ENCODE data around the gene HOXD3. TPM values are rescaled to one million over a fixed set of nuclear protein-coding genes. Genes with fewer than 3 reads are reported as not detected.
A peak's percentile ranks its signal among the peaks of the same experiment; 100 is the strongest.

The HOXD3 gene
- total RNA-seq, 1 experiment from 2014 or later, result 1.2 TPM

DNA sequence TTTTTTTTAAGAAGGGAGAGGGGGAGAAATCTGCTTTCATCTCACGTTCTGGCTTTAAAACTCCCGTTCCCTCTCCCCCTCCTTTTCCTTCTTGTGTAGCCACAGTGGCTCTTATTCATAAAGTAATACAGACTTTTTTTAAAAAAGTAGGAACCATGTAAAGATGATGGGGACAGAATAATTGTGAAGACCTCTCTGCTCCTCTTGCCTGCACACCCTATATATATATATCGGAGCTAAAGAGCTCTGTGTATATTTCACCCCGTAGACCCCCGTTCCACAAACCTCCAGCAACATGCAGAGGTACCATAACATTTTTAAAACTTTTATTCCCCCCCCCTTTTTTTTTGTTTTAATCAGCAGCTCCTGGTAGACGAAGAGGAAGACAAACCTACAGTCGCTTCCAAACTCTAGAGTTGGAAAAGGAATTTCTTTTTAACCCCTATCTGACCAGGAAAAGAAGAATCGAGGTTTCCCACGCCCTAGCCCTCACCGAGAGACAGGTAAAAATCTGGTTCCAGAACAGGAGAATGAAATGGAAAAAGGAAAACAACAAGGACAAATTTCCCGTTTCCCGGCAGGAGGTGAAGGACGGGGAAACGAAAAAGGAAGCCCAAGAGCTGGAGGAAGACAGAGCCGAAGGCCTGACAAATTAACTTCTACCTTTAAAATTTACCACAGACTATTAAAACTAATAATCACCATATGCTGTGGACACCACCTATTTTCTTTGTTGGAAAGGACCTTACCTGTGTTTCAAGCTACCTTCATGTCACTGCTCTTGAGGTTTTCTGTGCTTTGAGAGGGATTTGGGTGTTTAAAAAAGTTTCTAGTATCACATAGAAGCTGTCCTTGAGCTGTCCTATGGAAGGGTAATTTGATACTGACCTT is 25.9 kb upstream of the HOXD3 start:
- CTCF ChIA-PET, result interaction anchor here (1.1 to 1.3 kb wide), 2 partner anchors 324 to 423 kb away, joined by 3 to 4 read pairs; no protein-coding TSS in a partner anchor
- Mint-ChIP-seq H3K4me3 (ENCODE audit: unreplicated experiment) (peak overlapping the region; percentile 66), H3K27ac (ENCODE audit: unreplicated experiment) (no peak overlapping the region)

GRCh38 chr2:176131848-176132158 is 25.3 kb upstream of the HOXD3 start:
- POLR2A ChIA-PET, result no interaction called here
- no peaks in the 10 kb centered on the region for H3K36me3 Mint-ChIP-seq (ENCODE audit: insufficient read depth, unreplicated experiment)
- peaks cover 61% of the 10 kb centered on the region for H3K27me3 Mint-ChIP-seq (ENCODE audit: insufficient read depth, unreplicated experiment)
- peaks cover 17% of the 10 kb centered on the region for H3K27me3 ChIP-seq (replicated peaks; ENCODE audit: control insufficient read depth, insufficient read depth, low read length)
- intact Hi-C loops (cut with micrococcal nuclease; ENCODE audit: unreplicated experiment), result no loop called here
- TF ChIP-seq, protein P1, sequence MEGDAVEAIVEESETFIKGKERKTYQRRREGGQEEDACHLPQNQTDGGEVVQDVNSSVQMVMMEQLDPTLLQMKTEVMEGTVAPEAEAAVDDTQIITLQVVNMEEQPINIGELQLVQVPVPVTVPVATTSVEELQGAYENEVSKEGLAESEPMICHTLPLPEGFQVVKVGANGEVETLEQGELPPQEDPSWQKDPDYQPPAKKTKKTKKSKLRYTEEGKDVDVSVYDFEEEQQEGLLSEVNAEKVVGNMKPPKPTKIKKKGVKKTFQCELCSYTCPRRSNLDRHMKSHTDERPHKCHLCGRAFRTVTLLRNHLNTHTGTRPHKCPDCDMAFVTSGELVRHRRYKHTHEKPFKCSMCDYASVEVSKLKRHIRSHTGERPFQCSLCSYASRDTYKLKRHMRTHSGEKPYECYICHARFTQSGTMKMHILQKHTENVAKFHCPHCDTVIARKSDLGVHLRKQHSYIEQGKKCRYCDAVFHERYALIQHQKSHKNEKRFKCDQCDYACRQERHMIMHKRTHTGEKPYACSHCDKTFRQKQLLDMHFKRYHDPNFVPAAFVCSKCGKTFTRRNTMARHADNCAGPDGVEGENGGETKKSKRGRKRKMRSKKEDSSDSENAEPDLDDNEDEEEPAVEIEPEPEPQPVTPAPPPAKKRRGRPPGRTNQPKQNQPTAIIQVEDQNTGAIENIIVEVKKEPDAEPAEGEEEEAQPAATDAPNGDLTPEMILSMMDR (IDR thresholded peaks at IDR 0.05; ENCODE audit: insufficient read depth in 1 of 2, low read depth in 1 of 2, low read length in 1 of 2, severe bottlenecking in 1 of 2, unreplicated experiment in 1 of 2), result no peak
- peaks cover 30% of the 10 kb centered on the region for H3K4me1 ChIP-seq
- no peaks in the 10 kb centered on the region for H3K36me3 ChIP-seq (ENCODE audit: control insufficient read depth, insufficient read depth, low read length)
- H3K9me3 Mint-ChIP-seq (ENCODE audit: unreplicated experiment), result no peaks in the 10 kb centered on the region
- no peak for DNase-seq
- no peak overlapping the region for H3K4me3 ChIP-seq (ENCODE audit: low read depth, low read length)
- BruUV-seq (replicated peaks), result no TSS peak
- H3K27ac Mint-ChIP-seq (ENCODE audit: unreplicated experiment), result no peak overlapping the region
- H3K4me3 Mint-ChIP-seq (ENCODE audit: unreplicated experiment), result no peak overlapping the region
- H3K4me1 Mint-ChIP-seq (ENCODE audit: low read depth, unreplicated experiment), result peaks cover 36% of the 10 kb centered on the region
- H3K9me3 ChIP-seq, result no peaks in the 10 kb centered on the region
- CTCF ChIA-PET, result interaction anchor here (1.3 kb wide), 1 partner anchor 323 kb away, joined by 3 read pairs; no protein-coding TSS in a partner anchor

More for the DNA sequence above, 25.9 kb upstream of the HOXD3 start:
- Histone ChIP-seq H3K36me3 (ENCODE audit: control insufficient read depth, insufficient read depth, low read length) (no peaks in the 10 kb centered on the region), H3K9me3 (no peaks in the 10 kb centered on the region), H3K27me3 (replicated peaks; ENCODE audit: control insufficient read depth, insufficient read depth, low read length) (peaks cover 17% of the 10 kb centered on the region), H3K4me1 (peaks cover 30% of the 10 kb centered on the region), H3K4me3 (ENCODE audit: low read depth, low read length) (no peak overlapping the region)
- intact Hi-C loops (cut with micrococcal nuclease; ENCODE audit: unreplicated experiment), result no loop called here
- Mint-ChIP-seq H3K4me1 (ENCODE audit: low read depth, unreplicated experiment) (peaks cover 34% of the 10 kb centered on the region), H3K9me3 (ENCODE audit: unreplicated experiment) (no peaks in the 10 kb centered on the region), H3K36me3 (ENCODE audit: insufficient read depth, unreplicated experiment) (no peaks in the 10 kb centered on the region), H3K27me3 (ENCODE audit: insufficient read depth, unreplicated experiment) (peaks cover 62% of the 10 kb centered on the region)
- no TSS peak for BruUV-seq (replicated peaks)
- POLR2A ChIA-PET, result interaction anchor here (0.6 kb wide), 1 partner anchor 444 kb away, joined by 4 read pairs; no protein-coding TSS in a partner anchor
- no peak for DNase-seq
- TF ChIP-seq, protein P1 (IDR thresholded peaks at IDR 0.05; ENCODE audit: insufficient read depth in 1 of 2, low read depth in 1 of 2, low read length in 1 of 2, severe bottlenecking in 1 of 2, unreplicated experiment in 1 of 2), result no peak

- peaks cover 30% of the 10 kb centered on the region for H3K4me1 ChIP-seq
- intact Hi-C loops (cut with micrococcal nuclease; ENCODE audit: unreplicated experiment), result no loop called here
- H3K9me3 ChIP-seq, result no peaks in the 10 kb centered on the region
- TF ChIP-seq, protein P1 (IDR thresholded peaks at IDR 0.05; ENCODE audit: insufficient read depth in 1 of 2, low read depth in 1 of 2, low read length in 1 of 2, severe bottlenecking in 1 of 2, unreplicated experiment in 1 of 2), result no peak
- Mint-ChIP-seq H3K4me3 (ENCODE audit: unreplicated experiment) (no peak overlapping the region), H3K4me1 (ENCODE audit: low read depth, unreplicated experiment) (peaks cover 36% of the 10 kb centered on the region), H3K9me3 (ENCODE audit: unreplicated experiment) (no peaks in the 10 kb centered on the region), H3K27ac (ENCODE audit: unreplicated experiment) (no peak overlapping the region), H3K36me3 (ENCODE audit: insufficient read depth, unreplicated experiment) (no peaks in the 10 kb centered on the region), H3K27me3 (ENCODE audit: insufficient read depth, unreplicated experiment) (peaks cover 60% of the 10 kb centered on the region)
- DNase-seq, result no peak
- no peak overlapping the region for H3K4me3 ChIP-seq (ENCODE audit: low read depth, low read length)
- BruUV-seq (replicated peaks), result no TSS peak
- CTCF ChIA-PET, result interaction anchor here (0.7 to 1.3 kb wide), 2 partner anchors 252 to 322 kb away, joined by 3 read pairs; no protein-coding TSS in a partner anchor
- POLR2A ChIA-PET, result no interaction called here
- peaks cover 17% of the 10 kb centered on the region for H3K27me3 ChIP-seq (replicated peaks; ENCODE audit: control insufficient read depth, insufficient read depth, low read length)
- no peaks in the 10 kb centered on the region for H3K36me3 ChIP-seq (ENCODE audit: control insufficient read depth, insufficient read depth, low read length)
Measured at GRCh38 chr2:176132205-176133171, 24.6 kb upstream of the HOXD3 start.

Data from Caco-2 (cell line).